Measurements from ENCODE around the gene ME1. TPM values are rescaled to one million over a fixed set of nuclear protein-coding genes. Genes with fewer than 3 reads are reported as not detected.

Gene ME1
- total RNA-seq, 1 experiment from 2014 or later: 7.8 TPM

DNA sequence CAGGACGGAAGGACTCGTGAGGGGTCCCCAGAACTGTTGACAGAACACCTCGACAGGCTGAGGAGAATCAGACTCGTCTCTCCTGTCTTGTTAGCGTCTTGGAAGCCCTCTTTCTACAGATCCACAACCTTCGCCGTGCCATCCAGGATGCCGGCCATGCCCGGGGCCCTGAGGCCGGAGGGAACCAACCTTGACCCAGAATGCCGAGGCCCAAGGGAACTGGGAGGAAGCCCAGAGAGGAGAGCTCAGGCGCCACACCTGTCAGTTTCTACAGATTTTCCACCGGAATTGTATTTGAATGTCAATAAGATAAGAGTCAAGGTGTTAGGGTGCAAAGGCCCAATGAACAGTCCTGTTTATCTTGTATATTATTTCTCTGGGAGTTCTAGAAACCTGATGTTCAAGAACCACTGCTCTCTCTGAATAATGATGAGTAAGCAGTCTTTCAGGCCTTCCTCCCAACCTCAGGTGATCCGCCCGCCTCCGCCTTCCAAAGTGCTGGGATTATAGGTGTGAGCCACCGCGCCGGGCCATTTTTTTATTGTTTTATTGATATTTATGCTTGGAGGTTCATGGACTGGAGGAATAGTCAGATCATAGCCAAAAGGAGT is 799 bp upstream of the ME1 start:
- Histone ChIP-seq H3K18ac (ENCODE audit: insufficient read length, low read depth, low read length) (peak overlapping the region; percentile 56), H3T11ph (ENCODE audit: low read length) (no peak overlapping the region), H4K5ac (ENCODE audit: insufficient read length, low read depth, low read length) (no peak overlapping the region), H3K23me2 (ENCODE audit: insufficient read length, low read depth, low read length, poor library complexity, severe bottlenecking) (peaks cover 4% of the 10 kb centered on the region), H4K20me1 (ENCODE audit: control insufficient read depth, insufficient read depth, insufficient read length) (no peaks in the 10 kb centered on the region), H2BK120ac (ENCODE audit: low read depth, low read length, poor library complexity, severe bottlenecking) (no peak overlapping the region), H2BK5ac (ENCODE audit: insufficient read length, low read length) (no peak overlapping the region), H3K27ac (ENCODE audit: insufficient read length, low read depth, low read length) (no peak overlapping the region), H3K9me3 (ENCODE audit: control insufficient read depth, low read depth, low read length) (no peaks in the 10 kb centered on the region), H3K79me2 (ENCODE audit: insufficient read depth, low read length) (no peaks in the 10 kb centered on the region), H3K4me2 (ENCODE audit: insufficient read depth, insufficient read length, low read length) (peak overlapping the region; percentile 66), H2BK20ac (ENCODE audit: low read depth, low read length, poor library complexity, severe bottlenecking) (no peak overlapping the region), H3K4ac (ENCODE audit: low read depth, low read length) (no peak overlapping the region), H3K56ac (ENCODE audit: insufficient read length, low read depth, low read length) (no peak overlapping the region), H4K91ac (ENCODE audit: insufficient read length, low read depth, low read length) (no peak overlapping the region), H2AK5ac (ENCODE audit: insufficient read length, low read length) (no peak overlapping the region), H3K4me1 (ENCODE audit: insufficient read depth, low read length) (no peaks in the 10 kb centered on the region), H3K27me3 (ENCODE audit: insufficient read depth, low read length) (no peaks in the 10 kb centered on the region), H3K23ac (ENCODE audit: insufficient read length, low read depth, low read length) (no peak overlapping the region), H3K79me1 (ENCODE audit: insufficient read depth, low read depth, low read length, poor library complexity, severe bottlenecking) (no peaks in the 10 kb centered on the region), H3K9ac (ENCODE audit: extremely low read depth, insufficient read length, low read length) (no peak overlapping the region), H3K14ac (ENCODE audit: insufficient read depth, low read length) (peak overlapping the region; percentile 72; the same call in 1 of the 2 replicates), H2BK12ac (ENCODE audit: insufficient read length, low read depth, low read length) (no peak overlapping the region), H4K8ac (replicated peaks; ENCODE audit: insufficient read length, low read depth, low read length) (no peak overlapping the region), H2AFZ (ENCODE audit: low read length) (no peak overlapping the region), H2BK15ac (ENCODE audit: low read depth, low read length) (no peak overlapping the region)
- H3K9me3 Mint-ChIP-seq: no peaks in the 10 kb centered on the region; a peak in 1 of 5 replicates
- H3K36me3 Mint-ChIP-seq (ENCODE audit: insufficient read depth in 1 of 3, low read depth in 3 of 3): no peaks in the 10 kb centered on the region
- TF ChIP-seq, protein P1, sequence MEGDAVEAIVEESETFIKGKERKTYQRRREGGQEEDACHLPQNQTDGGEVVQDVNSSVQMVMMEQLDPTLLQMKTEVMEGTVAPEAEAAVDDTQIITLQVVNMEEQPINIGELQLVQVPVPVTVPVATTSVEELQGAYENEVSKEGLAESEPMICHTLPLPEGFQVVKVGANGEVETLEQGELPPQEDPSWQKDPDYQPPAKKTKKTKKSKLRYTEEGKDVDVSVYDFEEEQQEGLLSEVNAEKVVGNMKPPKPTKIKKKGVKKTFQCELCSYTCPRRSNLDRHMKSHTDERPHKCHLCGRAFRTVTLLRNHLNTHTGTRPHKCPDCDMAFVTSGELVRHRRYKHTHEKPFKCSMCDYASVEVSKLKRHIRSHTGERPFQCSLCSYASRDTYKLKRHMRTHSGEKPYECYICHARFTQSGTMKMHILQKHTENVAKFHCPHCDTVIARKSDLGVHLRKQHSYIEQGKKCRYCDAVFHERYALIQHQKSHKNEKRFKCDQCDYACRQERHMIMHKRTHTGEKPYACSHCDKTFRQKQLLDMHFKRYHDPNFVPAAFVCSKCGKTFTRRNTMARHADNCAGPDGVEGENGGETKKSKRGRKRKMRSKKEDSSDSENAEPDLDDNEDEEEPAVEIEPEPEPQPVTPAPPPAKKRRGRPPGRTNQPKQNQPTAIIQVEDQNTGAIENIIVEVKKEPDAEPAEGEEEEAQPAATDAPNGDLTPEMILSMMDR (conservative IDR thresholded peaks at IDR 0.05): no peak
- peaks cover 14 to 17% of the 10 kb centered on the region in 2 experiments for H3K4me1 Mint-ChIP-seq
- WGBS (ENCODE audit: extremely low coverage, insufficient read length, low lambda C conversion rate): no CpG with 5 or more reads among the region's 19 CpGs
- peaks cover 4% of the 10 kb centered on the region; the same call in 1 of the 2 replicates for H3K27me3 Mint-ChIP-seq (ENCODE audit: low read depth)
- H3K4me3 Mint-ChIP-seq: peak overlapping the region; percentile 77 to 80
- peak; percentile 33 for DNase-seq
- peak overlapping the region in 2 of 3 experiments; percentile 59 to 73; a peak in 2 of 7 replicates for H3K27ac Mint-ChIP-seq
